GM23338 (cell line): ENCODE results near the gene KLF9. TPM values are rescaled to one million over a fixed set of nuclear protein-coding genes. Genes with fewer than 3 reads are reported as not detected.

Source experiments
- ATAC-seq: fragments of 200-7000 bp; cut with Tn5 transposase; 3 replicates; pipeline ENCODE4 v1.9.1; 2020
- DNase-seq: peaks from one replicate; pipeline ENCODE4 v3.0.0-alpha.2; 2015; ENCODE audit warnings: low spot score
- H2AFZ ChIP-seq: fragments of 200-600 bp; sonication (generic); 2 replicates; pipeline ENCODE4 v1.8.0; 2016; ENCODE audit warnings: antibody characterized with exemption, mild to moderate bottlenecking, moderate library complexity
- H3F3A ChIP-seq: fragments of 200-600 bp; sonication (generic); replicated peaks from 2 replicates; pipeline ENCODE4 v1.8.0; 2017; ENCODE audit warnings: antibody characterized with exemption, mixed run types, low read depth
- H3K27ac ChIP-seq: fragments of 200-600 bp; sonication (generic); 2 replicates; pipeline ENCODE4 v1.6.1; 2016; ENCODE audit warnings: low read depth
- H3K27me3 ChIP-seq: fragments of 200-600 bp; sonication (generic); 2 replicates; pipeline ENCODE4 v1.8.0; 2016; ENCODE audit warnings: mild to moderate bottlenecking, mixed run types, moderate library complexity; ENCODE audit not compliant: insufficient read depth
- H3K36me3 ChIP-seq: fragments of 200-600 bp; sonication (generic); 2 replicates; pipeline ENCODE4 v1.8.0; 2016; ENCODE audit warnings: mild to moderate bottlenecking; ENCODE audit not compliant: insufficient read depth
- H3K4me1 ChIP-seq: fragments of 200-600 bp; sonication (generic); 2 replicates; pipeline ENCODE4 v1.8.0; 2016; ENCODE audit warnings: mild to moderate bottlenecking, moderate library complexity; ENCODE audit not compliant: insufficient read depth
- H3K4me2 ChIP-seq: fragments of 200-600 bp; sonication (generic); 2 replicates; pipeline ENCODE4 v1.7.1; 2017; ENCODE audit warnings: mixed run types
- H3K4me3 ChIP-seq: fragments of 200-600 bp; sonication (generic); 2 replicates; pipeline ENCODE4 v1.6.1; 2016; ENCODE audit warnings: mixed run types
- H3K79me2 ChIP-seq: fragments of 200-600 bp; sonication (generic); replicated peaks from 2 replicates; pipeline ENCODE4 v1.8.0; 2017; ENCODE audit warnings: mild to moderate bottlenecking; ENCODE audit not compliant: insufficient read depth
- H3K9me2 ChIP-seq: fragments of 200-600 bp; sonication (generic); 2 replicates; pipeline ENCODE4 v1.8.0; 2017; ENCODE audit not compliant: insufficient read depth
- H4K20me1 ChIP-seq: fragments of 200-600 bp; sonication (generic); replicated peaks from 2 replicates; pipeline ENCODE4 v1.8.0; 2017; ENCODE audit warnings: mild to moderate bottlenecking; ENCODE audit not compliant: insufficient read depth
- H3K27ac Mint-ChIP-seq: 2 replicates; pipeline ENCODE4 v1.8.0; 2020; ENCODE audit warnings: inconsistent platforms, mild to moderate bottlenecking, moderate library complexity, mixed read lengths
- H3K27me3 Mint-ChIP-seq: 3 replicates; pipeline ENCODE4 v1.8.0; 2022; ENCODE audit warnings: low read depth, mild to moderate bottlenecking, moderate library complexity, mixed read lengths, inconsistent platforms; ENCODE audit not compliant: insufficient read depth, poor library complexity
- H3K36me3 Mint-ChIP-seq: 3 replicates; pipeline ENCODE4 v1.8.0; 2021; ENCODE audit warnings: low read depth, mild to moderate bottlenecking, inconsistent platforms, moderate library complexity, mixed read lengths
- H3K4me1 Mint-ChIP-seq: 3 replicates; pipeline ENCODE4 v1.8.0; 2020; ENCODE audit warnings: mild to moderate bottlenecking, inconsistent platforms, mixed read lengths
- H3K4me3 Mint-ChIP-seq: 3 replicates; pipeline ENCODE4 v1.8.0; 2021; ENCODE audit warnings: moderate library complexity, mild to moderate bottlenecking, inconsistent platforms, mixed read lengths
- H3K9me3 Mint-ChIP-seq: 3 replicates; pipeline ENCODE4 v1.8.0; 2020; ENCODE audit warnings: moderate library complexity, mild to moderate bottlenecking, inconsistent platforms, mixed read lengths
- CREB1 ChIP-seq: fragments of 250-450 bp; sonication (Bioruptor Pico); IDR thresholded peaks from 2 replicates; pipeline ENCODE4 v1.5.0; 2020; ENCODE audit warnings: low read depth, mild to moderate bottlenecking, moderate library complexity
- ETS1 ChIP-seq: IDR thresholded peaks from 2 replicates; pipeline ENCODE4 v1.6.1; 2016; ENCODE audit warnings: antibody characterized with exemption
- EZH2 ChIP-seq: fragments of 200-600 bp; sonication (generic); IDR thresholded peaks from one replicate; pipeline ENCODE4 v1.8.0; 2017; ENCODE audit warnings: antibody characterized with exemption, mild to moderate bottlenecking, low read depth; ENCODE audit not compliant: unreplicated experiment
- JUNB ChIP-seq: IDR thresholded peaks from one replicate; pipeline ENCODE4 v1.6.1; 2016; ENCODE audit warnings: antibody characterized with exemption; ENCODE audit not compliant: unreplicated experiment
- NANOG ChIP-seq: IDR thresholded peaks from 2 replicates; pipeline ENCODE4 v1.6.1; 2016; ENCODE audit warnings: antibody characterized with exemption, borderline replicate concordance
- REST ChIP-seq: IDR thresholded peaks from one replicate; pipeline ENCODE4 v1.6.1; 2018; ENCODE audit warnings: antibody characterized with exemption; ENCODE audit not compliant: unreplicated experiment
- ZNF114 ChIP-seq: fragments of 250-450 bp; sonication (Bioruptor Pico); IDR thresholded peaks from 2 replicates; pipeline ENCODE4 v1.5.0; 2020; ENCODE audit warnings: mild to moderate bottlenecking, moderate library complexity
- ZNF462 ChIP-seq: fragments of 250-450 bp; sonication (Bioruptor Pico); IDR thresholded peaks from 2 replicates; pipeline ENCODE4 v1.5.0; 2020; ENCODE audit warnings: mild to moderate bottlenecking, moderate library complexity
- polyA plus RNA-seq: library from polyadenylated mRNA; unstranded; fragments of >200 nt; fragmentation: Nextera tagmentation; extraction: Ambion mirVana; gene quantifications from 2 replicates; pipeline ENCODE4 v1.2.1, GENCODE V29; 2016
- total RNA-seq: library from RNA; depleted of rRNA; stranded (reverse); fragments of >200 nt; shearing (Covaris generic); gene quantifications from 2 replicates; pipeline ENCODE4 v1.2.3, GENCODE V29; 2014

Gene KLF9
- total and polyA plus RNA-seq, 2 experiments from 2014 or later, result 0.58 to 1.5 TPM

- H3K4me1 ChIP-seq, result no peaks in the 10 kb centered on the region
- H3K27ac ChIP-seq, result peak overlapping the region; percentile 60; the same call in 1 of the 2 replicates
- H3K9me3 Mint-ChIP-seq, result no peaks in the 10 kb centered on the region
- no peaks in the 10 kb centered on the region for H3K27me3 ChIP-seq
- H3K4me3 ChIP-seq, result no peak overlapping the region
- no peak overlapping the region for H3K27ac Mint-ChIP-seq
- no peak overlapping the region for H3K4me2 ChIP-seq
- H3K4me3 Mint-ChIP-seq, result no peak overlapping the region
- H4K20me1 ChIP-seq, result no peaks in the 10 kb centered on the region
- DNase-seq (no peak), ATAC-seq (no peak; the same call in 2 of the 3 replicates)
- no peak overlapping the region for H2AFZ ChIP-seq
- H3K36me3 Mint-ChIP-seq, result peaks cover 7% of the 10 kb centered on the region; the same call in 1 of the 3 replicates
- H3K27me3 Mint-ChIP-seq, result no peaks in the 10 kb centered on the region
- H3K9me2 ChIP-seq, result no peaks in the 10 kb centered on the region
- no peaks in the 10 kb centered on the region for H3F3A ChIP-seq
- no peaks in the 10 kb centered on the region for H3K4me1 Mint-ChIP-seq
- no peaks in the 10 kb centered on the region for H3K79me2 ChIP-seq
- TF ChIP-seq ZNF462 (CRISPR knock-in tag), result no peak
- no peak for TF ChIP-seq JUNB
- no peak for TF ChIP-seq CREB1
- no peak for TF ChIP-seq EZH2
- no peak for TF ChIP-seq ZNF114 (CRISPR knock-in tag)
- no peak for TF ChIP-seq REST
- TF ChIP-seq ETS1, result no peak
- TF ChIP-seq NANOG, result no peak
- peaks cover 8% of the 10 kb centered on the region; the same call in 1 of the 2 replicates for H3K36me3 ChIP-seq
These were observed 58.7 kb downstream of the KLF9 start for GRCh38 chr9:70355801-70356200.
